KBM-7 (cell line): ENCODE measurements around the gene PPP6R2.
"Not testable (repeated sequence)": the region's sequence is repeated elsewhere in the genome, so short reads cannot be mapped to it uniquely, and the experiment has no call there.

Experiments used
- DNase-seq: peaks from one replicate; pipeline ENCODE4 v3.0.0-alpha.2; 2015
- in situ Hi-C: fragments of 300-500 bp; cut with MboI; formaldehyde crosslinking; loops from 2 replicates; pipeline ENCODE4 v1.14.3; 2020; ENCODE audit warnings: low sequenced_read_pairs, low pct_unique_long_range_greater_than_20kb, mixed read lengths

Gene PPP6R2

DNA sequence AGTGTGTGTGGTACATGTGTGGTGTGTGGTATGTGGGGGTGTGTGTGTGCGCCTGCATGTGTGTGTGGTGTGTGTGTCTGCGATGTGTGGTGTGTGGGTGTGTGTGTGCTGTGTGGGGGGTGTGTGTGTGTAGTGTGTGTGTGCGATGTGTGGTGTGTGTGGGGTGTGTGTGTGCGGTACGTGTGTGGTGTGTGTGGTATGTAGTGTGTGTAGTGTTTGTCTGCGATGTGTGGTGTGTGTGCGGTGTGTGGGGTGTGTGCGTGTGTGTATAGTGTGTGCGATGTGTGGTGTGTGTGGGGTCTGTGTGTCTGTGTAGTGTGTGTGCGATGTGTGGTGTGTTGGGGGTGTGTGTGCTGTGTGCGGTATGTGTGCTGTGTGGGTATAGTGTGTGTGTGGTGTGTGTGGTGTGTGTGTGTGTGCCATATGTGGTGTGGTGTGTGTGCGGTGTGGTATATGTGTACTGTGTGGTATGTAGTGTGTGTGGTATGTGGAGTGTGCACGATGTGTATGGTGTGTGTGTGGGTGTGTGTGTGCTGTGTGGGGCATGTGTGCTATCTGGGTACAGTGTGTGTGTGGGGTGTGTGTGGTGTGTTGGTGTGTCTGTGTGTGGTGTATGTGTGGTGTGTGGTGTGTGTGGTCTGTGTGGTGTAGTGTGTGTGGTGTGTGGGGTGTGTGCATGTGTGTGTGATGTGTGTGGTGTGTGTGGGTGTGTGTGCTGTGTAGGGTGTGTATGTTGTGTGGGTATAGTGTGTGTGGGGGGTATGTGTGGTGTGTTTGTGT lies 5.7 kb upstream of the PPP6R2 start:
- DNase-seq, result no peak
- in situ Hi-C loops, result no loop called here

DNA sequence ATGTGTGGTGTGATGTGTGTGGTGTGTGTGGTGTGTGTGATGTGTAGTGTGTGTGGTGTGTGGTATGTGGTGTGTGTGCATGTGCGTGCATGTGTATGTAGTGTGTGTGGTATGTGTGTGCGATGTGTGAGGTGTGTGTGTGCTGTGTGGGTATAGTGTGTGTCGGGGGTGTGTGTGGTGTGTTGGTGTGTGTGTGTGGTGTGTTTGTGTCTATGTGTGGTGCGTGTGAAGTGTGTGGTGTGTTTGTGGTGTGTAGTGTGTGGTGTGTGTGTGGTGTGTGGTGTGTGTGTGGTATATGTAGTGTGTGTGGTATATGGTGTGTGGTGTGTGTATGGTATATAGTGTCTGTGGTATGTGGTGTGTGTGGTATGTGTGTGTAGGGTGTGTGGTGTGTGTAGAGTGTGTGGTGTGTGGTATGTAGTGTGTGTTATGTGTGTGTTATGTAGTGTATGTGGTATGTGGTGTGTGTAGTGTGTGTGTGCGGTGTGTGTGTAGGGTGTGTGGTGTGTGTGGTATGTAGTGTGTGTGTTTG lies 5.0 kb upstream of the PPP6R2 start:
- DNase-seq, result no peak
- in situ Hi-C loops, result no loop called here

DNA sequence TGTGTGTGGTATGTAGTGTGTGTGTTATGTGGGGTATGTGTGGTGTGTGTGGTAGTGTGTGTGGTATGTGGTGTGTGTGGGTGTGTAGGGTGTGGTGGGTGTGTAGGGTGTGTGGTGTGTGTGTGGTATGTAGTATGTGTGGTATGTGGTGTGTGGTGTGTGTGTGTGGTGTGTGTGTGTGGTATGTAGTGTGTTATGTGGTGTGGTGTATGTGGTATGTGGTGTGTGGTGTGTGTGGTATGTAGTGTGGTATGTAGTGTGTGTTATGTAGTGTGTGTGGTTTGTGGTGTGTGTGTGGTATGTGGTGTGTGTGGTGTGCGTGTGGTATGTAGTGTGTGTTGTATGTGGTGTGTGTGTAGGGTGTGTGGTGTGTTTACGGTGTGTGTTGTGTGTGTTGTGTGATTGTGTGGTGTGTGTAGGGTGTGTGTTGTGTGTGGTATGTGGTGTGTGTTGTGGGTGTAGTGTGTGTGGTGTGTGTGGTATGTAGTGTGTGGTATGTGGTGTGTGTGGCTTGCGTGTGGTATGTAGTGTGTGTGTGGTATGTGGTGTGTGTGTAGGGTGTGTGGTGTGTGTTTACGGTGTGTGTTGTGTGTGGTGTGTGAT lies 4.2 kb upstream of the PPP6R2 start:
- DNase-seq, result no peak

DNA sequence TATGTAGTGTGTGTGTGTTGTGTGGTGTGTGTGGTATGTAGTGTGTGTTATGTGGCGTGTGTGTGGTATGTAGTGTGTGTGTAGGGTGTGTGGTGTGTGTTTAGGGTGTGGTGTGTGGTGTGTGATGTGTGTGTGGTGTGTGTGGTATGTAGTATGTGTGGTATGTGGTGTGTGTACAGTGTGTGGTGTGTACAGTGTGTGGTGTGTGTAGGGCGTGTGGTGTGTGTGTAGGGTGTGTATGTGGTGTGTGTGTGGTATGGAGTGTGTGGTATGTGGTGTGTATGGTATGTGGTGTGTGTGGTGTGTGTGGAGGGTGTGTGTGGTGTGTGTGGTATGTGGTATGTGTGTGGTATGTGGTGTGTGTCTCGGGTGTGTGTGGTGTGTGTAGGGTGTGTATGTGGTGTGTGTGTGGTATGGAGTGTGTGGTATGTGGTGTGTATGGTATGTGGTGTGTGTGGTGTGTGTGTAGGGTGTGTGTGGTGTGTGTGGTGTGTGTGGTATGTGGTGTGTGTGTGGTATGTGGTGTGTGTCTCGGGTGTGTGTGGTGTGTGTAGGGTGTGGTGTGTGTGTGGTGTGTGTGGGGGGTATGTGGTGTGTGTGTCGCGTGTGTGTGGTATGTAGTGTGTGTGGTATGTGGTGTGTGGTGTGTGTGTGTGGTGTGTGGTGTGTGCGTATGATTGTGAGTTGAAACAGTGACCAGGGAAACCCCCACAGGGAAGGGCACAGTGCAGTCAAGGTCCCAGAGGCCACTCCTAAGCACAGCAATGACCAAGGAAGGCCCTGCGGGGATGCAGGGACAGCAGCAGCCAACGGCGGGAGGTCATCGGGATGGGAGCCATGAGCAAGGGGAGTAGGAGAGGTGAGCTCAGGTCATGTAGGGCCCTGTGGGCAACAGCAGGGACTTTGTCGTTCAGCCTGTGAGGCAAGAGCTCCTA lies 2.9 kb upstream of the PPP6R2 start:
- in situ Hi-C loops, result no loop called here
- peak; percentile 18 for DNase-seq

More for the DNA sequence above, 4.2 kb upstream of the PPP6R2 start:
- in situ Hi-C loops, result no loop called here

DNA sequence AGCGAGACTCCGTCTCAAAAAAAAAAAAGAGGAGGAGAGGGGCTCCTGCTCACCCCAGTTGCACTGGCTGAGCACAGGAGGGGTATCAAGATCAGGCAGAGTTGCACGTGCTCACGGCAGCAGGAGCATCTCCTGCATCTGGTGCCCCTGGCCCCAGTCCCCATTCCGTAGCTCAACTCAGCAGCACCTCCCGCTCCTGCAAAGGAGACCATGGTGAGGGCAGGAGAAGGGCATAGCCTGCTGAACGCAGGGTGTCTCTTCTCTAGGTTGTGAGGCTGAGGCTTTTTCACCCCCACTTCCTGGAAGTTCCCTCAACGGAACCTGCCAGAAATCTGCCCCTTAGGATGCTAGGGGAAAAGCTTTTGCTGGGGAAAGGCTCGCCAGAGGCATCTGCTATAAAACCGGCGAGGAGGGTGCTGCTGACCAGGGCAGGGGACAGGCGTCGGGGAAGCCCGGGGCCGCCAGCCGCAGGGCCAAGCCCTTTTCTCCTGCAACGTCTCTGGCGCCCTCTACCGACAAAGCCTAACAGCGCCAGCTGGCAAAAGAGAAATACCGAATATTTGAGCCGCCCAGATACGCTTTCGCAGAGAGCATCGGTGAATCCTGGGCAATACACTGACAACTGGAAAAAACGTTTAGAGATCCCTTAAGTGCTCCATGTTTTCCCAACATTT lies 1.0 kb upstream of the PPP6R2 start:
- peak; percentile 94 for DNase-seq
- in situ Hi-C loops, result no loop called here

DNA sequence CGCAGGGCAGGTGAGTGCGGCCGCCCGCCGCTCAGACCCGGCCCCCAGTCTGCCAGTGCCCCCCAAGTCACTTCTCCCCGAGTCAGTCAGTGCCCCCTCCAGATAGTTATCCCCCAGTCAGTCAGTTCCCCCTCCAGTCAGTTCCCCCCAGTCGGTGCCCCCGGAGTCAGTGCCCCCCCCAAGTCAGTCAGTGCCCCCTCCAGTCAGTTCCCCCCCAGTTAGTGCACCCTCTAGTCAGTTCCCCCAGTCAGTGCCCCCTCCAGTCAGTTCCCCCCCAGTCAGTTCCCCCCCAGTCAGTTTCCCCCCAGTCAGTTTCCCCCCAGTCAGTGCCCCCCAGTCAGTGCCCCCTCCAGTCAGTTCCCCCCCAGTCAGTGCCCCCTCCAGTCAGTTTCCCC lies 411 bp downstream of the PPP6R2 start:
- in situ Hi-C loops, result no loop called here
- DNase-seq, result no peak

DNA sequence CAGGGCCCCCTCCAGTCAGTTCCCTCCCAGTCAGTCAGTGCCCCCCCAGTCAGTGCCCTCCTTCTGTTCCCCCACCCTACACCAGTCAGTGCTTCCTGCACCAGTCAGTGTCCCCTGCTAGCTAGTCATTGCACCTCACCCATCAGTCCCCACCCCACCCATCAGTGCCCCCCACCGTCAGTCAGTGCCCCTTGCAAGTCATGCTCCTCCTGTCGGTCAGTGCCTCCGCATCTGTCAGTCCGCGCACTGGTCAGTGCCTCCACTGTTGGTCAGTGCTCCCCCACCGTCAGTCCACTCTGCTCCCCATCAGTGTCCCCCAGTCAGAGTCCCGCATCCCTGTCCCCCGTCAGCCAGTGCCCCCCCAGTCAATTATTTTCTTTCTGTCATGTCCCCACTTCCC lies 3.3 kb downstream of the PPP6R2 start:
- DNase-seq, result no peak
- in situ Hi-C loops, result no loop called here

DNA sequence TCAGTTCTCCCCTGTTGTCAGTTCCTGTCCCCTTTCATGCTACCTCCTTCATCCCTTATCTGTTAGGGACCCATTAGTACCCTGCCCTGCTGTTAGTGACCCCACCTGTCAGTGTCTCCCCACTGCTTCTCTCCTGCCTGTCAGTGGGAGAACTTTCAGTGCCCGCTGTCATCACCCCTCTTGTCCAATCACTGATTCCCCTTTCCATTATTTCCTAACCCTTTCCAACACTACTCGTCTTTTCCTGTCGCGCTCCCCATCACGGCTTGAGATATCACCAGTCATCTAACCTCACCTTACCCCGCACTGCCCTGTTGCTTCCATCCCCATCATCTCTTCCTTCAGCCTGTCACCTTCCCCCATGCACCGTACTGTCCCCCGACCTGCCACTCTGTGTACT lies 4.0 kb downstream of the PPP6R2 start:
- in situ Hi-C loops, result no loop called here

DNA sequence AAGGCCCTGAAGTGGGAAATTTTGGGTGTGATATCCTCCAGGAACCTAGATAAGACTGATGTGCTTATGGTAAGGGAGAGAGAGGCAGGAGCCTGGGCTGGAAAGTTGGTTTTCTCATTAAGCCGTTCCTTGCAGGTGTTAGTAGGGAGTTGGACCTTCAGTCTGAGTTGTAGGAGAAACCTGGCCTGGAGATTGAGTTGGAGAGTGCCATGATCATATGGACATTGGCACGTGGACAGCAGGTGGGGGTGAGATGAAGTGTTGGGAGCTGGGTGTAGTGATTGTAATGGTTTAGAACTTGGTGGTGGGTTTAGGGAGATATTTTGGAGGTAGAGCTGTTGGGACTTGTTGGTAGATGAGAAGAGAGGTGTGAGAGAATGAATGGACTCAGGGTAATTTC lies 4.9 kb downstream of the PPP6R2 start:
- DNase-seq, result no peak
- in situ Hi-C loops, result no loop called here

More for the DNA sequence above, 4.0 kb downstream of the PPP6R2 start:
- DNase-seq, result no peak

DNA sequence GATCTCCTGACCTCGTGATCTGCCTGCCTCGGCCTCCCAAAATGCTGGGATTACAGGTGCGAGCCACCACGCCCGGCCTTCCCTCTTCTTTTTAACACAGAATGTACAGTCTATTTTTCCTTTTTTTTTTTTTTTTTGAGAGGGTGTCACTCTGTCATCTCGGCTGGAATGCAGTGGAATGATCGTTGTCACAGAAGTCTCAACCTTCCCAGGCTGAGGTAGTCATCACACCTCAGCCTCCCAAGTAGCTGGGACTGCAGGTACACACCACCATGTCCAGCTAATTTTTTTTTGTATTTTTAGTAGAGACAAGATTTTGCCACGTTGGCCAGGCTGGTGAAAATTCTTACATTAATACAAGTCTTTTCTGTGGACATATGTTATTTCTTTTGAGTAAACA lies 13.1 kb downstream of the PPP6R2 start:
- in situ Hi-C loops, result no loop called here
- no peak for DNase-seq

DNA sequence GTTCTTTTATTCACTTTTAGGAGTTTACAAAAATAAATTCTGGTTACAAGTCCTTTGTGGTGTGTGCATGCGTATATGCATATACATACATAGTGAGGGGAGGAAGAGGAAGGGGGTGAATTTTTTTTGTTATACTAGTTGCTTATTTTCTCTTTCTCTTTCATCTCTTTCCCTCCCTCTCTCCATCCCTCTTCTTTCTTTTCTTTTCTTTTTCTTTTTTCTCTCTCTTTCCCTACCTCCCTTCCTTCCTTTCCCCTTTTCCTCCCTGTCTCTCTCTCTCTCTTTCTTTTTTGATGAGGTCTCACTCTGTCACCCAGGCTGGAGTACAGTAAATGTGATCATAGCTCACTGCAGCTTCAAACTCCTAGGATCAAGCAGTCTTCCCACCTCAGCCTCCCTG lies 14.1 kb downstream of the PPP6R2 start:
- in situ Hi-C loops, result no loop called here

DNA sequence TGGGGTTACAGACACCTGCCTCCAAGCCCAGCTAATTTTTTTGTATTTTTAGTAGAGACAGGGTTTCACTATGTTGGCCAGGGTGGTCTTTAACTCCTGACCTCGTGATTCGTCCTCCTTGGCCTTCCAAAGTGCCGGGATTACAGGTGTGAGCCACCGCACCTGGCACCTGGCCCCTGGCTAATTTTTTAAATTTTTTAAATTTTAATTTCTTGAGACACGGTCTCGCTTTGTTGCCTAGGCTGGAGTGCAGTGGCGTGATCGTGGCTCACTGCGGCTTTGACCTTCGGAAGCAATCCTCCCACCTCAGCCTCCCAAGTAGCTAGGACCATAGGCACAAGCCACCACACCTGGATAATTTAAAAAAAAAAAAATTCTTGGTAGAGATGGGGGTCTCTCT lies 14.6 kb downstream of the PPP6R2 start:
- DNase-seq, result no peak
- in situ Hi-C loops, result no loop called here

More for the DNA sequence above, 14.1 kb downstream of the PPP6R2 start:
- no peak for DNase-seq

DNA sequence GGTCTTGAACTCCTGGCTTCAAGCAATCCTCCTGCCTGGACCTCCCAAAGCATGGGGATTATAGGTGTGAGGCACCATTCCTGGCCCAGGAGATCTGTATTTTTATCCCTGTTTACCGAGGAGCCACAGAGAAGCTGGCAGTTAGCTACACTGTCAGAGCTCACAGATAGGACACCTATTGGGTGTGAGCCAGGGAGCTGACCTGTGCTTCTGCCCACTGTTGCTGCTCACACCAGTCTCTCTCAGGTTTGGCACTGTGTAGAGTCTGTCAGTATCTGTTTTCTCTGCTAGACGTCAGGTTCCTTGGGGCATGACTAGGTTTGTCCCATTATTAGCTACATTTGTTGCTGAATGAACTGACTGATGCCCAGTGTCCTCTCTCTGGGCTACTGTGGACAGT lies 17.5 kb downstream of the PPP6R2 start:
- in situ Hi-C loops, result no loop called here
- no peak for DNase-seq

DNA sequence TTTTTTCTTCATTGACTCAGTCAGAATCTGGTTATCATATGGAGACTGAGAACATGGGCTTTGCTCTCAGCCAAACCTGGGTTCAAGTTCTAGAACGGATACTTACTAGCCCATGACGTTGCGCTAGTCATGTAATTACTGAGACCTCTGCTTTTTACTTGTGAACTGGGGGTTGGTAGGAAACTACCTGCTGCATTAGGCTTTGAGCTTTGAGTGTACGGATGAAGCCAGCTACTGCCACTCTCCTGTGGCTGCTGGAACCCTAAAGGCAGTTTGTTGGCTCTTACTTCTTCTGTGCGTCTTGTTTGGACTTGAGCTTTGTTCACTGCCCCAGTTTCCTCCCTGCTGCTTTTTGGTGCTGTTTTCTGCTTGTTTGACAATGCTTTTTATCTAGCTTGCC lies 18.1 kb downstream of the PPP6R2 start:
- in situ Hi-C loops, result no loop called here

DNA sequence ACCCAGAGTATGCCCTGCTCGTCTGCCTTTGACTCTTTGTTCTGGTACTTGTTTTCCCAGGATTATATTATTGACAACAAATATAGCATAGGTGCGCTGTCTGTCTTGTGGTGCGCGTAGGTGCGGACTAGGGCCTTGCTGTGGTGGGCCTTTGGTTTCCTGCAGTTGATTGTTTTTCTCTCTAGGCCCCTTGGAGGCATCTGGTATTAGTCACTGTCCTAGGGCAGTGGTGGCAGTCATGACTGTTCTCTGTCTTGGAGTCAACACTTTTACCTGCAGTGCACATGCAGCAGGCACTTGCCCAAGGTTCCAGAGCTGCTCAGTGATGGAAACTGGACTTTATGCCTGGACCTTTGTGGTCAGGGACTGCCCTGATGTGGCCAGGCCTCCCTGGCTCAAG lies 18.6 kb downstream of the PPP6R2 start:
- no peak for DNase-seq
- in situ Hi-C loops, result no loop called here

More for the DNA sequence above, 18.1 kb downstream of the PPP6R2 start:
- DNase-seq, result no peak

DNA sequence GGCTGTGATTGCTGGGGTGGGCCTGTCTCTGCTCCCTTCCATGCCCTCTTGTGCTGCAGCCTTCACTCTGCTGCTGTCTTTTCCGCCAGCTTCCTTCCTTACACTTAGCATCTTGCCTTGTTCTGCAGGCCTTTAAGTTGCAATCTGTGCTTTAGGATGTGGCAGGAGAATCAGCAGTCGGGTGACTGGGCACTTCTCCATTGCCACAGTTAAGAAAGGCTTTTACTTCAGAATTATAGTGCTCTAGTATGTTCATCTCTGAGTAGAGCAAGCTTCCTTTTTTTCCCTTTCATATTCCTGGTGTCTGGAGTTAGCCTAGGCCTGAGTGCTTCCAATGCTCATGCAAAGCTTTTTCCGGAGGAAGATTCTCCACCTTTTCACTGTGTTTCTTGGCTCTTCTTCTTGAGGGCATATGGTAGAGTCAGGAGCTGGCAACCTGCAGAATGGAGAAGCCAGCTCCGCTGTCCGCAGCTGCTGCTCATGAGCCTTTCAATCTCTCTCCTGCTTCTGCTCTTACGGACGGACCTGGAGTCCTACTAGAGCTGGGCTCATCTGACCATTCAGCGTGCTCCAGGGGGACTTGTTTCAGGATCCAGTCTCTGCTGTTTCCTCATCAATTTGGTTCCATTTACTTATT lies 20.2 kb downstream of the PPP6R2 start:
- no peak for DNase-seq
- in situ Hi-C loops, result no loop called here

DNA sequence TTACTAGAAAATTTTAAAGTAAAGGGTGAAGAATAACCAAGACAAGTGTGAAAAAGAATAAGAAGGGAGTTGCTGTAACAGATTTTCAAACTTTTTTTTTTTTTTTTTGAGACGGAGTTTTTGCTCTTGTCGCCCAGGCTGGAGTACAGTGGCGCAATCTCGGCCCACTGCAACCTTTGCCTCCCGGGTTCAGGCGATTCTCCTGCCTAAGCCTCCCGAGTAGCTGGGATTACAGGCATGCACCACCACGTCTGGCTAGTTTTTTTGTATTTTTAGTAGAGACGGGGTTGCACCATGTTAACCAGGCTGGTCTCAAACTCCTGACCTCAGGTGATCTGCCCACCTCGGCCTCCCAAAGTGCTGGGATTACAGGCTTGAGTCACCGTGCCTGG lies 20.7 kb downstream of the PPP6R2 start:
- in situ Hi-C loops, DNase-seq: not testable (repeated sequence)

DNA sequence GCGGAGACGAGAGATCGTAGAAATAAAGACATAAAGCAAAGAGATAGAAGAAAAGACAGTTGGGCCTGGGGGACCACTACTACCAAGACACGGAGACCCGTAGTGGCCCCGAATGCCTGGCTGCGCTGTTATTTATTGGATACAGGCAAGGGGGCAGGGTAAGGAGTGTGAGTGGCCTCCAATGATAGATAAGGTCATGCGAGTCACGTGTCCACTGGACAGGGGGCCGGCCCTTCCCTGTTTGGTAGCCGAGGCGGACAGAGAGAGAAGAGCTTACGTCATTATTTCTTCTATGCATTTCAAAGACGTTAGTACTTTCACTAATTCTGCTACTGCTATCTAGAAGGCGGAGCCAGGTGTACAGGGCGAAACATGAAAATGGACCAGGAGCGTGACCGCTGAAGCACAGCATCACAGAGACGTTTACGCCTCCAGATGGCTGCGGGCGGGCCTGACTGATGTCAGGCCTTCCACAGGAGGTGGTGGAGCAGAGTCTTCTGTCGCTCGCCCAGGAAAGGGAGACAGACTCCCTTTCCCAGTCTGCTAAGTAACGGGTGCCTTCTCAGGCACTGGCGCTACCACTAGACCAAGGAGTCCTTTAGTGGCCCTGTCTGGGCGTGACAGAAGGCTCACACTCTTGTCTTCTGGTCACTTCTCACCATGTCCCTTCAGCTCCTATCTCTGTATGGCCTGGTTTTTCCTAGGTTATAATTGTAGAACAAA lies 24.8 kb downstream of the PPP6R2 start:
- in situ Hi-C loops, result no loop called here
- DNase-seq, result no peak
